Tongue (tissue), 2 donors: ENCODE results near the gene GOLGA7B. TPM values are rescaled to one million over a fixed set of nuclear protein-coding genes. Genes with fewer than 3 reads are reported as not detected.

ENCODE experiments used
- DNase-seq: peaks from one replicate; pipeline ENCODE4 v3.0.0-alpha.2; 2015
- total RNA-seq: library from RNA; depleted of rRNA; stranded (reverse); fragments of >200 nt; gene quantifications from one replicate; pipeline ENCODE4 v1.2.3, GENCODE V29; 2014

Gene GOLGA7B
- total RNA-seq, 1 donor from 2014 or later: 0.10 TPM

DNA sequence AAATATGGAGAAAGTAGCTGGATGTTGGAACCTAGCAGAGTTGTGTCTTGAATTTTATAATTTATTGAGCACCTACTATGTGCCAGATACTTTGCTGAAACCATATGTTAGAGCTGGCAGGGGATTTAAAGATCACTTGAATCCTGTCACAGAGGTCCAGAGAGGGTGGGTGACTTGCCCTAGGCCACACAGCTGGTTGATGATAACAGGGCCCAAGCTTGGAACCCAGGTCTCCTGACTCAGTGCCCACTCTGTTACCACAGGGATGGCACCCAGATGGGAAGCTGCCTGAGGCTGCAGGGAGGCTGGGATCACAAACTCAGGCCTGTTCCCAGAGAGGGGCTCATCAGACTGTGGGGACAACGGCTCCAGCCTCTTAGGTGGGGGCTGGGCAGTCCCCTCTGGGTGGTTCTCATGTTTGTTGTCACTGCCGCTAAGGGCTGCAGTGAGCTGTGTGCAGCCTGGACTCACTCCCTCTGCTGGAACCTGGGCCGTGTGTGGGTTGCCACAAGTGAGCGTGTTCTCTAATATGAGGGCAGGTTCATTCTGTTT, 18.6 kb downstream of the GOLGA7B start:
- DNase-seq: no peak

GRCh38 chr10:97869091-97870042, 19.7 kb downstream of the GOLGA7B start:
- DNase-seq: peak; percentile 85

GRCh38 chr10:97870990-97871389, 21.3 kb downstream of the GOLGA7B start:
- DNase-seq: no peak

- DNase-seq: no peak
Observed at GRCh38 chr10:97873569-97873968, 23.9 kb downstream of the GOLGA7B start.

DNA sequence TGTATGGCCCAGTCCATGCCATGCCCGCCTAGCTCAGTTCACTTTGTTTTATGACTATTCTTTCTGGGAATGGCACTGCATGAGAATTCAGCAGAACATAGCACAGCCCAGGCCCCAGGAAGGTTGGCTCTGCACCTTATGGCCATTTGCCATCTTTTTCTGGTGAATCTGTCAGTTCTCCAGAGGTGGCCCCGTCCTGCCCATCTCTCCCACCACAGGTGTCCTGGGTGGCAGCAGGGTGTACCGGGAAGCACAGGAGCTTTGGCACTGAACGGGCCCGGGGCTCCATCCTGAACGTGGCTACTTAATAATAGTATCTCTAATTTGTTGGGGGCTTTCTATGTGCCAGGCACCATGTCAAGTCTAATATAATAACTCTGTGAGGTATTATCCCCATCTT, 24.7 kb downstream of the GOLGA7B start:
- no peak for DNase-seq

DNA sequence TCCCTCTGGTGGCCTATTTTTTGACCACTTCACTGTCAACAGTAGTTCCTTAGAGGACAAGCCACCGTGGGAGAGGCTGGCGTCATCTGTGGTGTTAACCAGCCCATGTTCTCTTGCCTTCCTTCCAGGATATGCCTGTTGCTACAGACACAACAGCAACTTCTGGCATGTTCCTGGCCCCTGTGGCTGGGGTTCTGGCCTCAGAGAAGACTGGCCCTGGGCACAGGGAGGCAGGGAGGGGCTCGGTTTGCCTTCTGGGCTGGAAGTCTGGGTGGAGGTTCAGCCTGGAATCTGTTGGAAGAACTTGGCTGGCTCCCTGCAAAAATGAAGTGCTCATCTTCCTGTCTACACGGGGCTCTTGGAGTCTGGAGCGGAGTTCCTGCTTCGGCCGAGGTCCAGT, 25.7 kb downstream of the GOLGA7B start:
- no peak for DNase-seq

DNA sequence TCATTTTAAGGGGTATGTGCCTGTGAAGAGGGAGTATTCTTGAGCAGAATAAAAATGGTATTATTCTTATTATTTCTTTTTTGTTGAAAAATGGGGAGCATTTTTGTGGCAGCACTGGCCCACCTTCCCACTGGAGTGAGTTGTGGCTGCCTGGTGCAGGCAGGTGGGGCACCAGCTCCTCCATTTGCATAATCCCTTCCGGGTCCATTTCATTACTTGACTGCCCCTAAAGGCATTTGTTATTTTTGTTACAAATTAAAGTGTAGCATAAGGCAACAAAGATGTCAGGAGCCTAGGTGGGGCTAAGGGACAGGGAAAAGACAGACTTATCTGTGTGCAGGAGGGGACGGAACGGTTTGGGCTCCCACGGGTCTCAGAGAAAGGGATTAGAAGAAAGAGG, 26.8 kb downstream of the GOLGA7B start:
- DNase-seq: no peak

DNA sequence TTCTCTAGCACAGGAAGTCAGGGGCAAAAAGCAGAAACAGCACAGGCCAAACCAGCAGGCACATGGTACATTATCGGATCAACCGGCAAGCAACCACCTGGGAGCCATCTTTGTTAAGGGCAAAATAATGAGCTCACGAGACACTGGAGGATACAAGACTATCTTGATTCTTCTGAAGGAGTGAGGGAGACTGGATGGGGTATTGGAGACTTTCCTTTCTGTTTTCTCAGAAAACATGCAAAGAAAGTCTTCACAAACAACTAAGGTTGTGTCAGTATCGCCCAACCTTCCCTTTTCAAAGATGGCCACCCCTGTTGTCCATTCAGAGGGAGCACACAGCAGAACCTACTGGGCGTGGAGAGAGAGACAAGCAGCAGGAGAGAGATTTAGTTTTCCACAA, 29.6 kb downstream of the GOLGA7B start:
- no peak for DNase-seq

DNA sequence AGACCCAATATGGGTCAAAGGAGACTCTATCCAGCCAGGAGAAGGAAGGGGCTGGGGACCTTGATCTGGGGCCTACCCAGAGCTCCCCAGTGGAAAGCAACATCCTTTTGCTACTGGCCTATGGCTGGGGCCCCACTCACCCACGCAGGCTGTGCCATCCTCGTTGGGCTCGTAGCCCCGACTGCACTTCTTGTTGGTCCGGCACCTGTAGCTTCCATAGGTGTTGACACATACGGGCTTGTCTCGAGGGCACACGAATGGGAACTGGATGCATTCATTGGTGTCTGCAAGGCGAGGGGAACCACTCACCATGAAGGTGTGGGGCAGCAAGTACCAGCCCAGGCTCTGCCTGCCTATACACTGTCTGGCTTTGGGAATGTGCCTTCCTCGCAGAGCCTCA, 30.5 kb downstream of the GOLGA7B start:
- no peak for DNase-seq

DNA sequence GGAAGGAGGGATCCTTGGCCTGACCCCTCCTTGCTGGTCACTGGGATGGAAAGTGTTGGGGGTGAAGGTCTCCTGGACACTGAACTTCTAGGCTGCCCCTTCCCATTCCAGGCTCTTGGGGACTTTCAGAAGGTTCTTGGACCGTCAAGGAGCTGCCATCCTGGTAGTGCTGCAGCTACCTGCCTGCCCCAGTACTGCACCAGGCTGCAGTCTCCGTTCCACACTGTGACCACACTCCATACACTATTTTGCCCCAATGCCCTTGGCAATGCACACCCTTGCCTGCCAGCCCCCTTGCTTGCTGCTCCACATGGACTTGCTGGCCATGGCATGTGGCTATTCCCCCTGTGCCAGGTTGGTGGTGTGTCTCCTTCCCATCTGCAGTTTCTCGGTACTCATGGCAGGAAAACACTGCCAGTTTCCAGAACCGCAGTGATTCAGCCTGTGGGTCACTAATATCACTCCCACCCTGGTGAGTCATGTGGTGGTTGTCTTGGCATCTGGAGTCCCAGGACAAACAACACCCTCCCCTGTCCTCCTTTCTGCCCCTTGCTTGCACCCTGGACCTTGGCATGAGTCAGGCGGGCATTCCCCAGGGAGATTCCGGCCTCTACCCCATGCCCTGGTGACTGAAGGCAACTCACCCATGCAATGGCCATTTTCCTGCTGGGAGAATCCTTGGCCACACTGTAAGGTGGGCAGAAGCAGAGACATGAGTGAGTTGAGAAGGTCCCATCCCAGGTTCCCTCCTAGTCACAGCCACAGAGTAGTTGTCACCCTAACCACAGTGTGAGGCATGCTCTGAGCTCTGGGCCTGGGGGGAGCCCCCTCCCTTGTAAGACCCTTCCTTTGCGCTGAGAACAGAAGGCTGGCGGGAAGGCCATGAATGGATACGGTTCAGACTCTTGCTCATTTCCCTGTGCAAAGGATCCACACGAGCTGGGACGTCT, 32.8 kb downstream of the GOLGA7B start:
- DNase-seq: no peak

GRCh38 chr10:97883092-97883485, 33.4 kb downstream of the GOLGA7B start:
- DNase-seq: no peak

- no peak for DNase-seq
Observed at GRCh38 chr10:97886286-97886685, 36.6 kb downstream of the GOLGA7B start.

GRCh38 chr10:97887399-97887798, 37.8 kb downstream of the GOLGA7B start:
- DNase-seq: no peak

DNA sequence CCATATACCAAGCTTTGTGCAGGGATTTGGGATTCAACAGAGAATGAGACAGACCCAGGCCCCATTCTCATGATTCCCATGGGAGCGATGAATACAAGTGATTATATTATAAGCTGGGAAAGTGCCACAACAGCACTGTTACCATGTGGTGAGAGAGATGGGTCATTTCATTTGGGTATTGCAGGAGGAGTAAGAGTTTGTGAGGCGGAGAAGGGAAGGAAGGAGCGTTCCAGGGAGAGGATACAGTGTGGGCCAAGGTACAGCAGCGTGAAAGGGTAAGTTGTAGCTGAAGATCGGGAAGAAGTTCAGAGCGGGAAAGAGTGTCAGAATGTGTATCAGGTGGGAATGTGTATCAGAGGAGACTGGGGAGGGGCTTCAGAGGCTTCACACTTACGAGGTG, 38.5 kb downstream of the GOLGA7B start:
- no peak for DNase-seq

GRCh38 chr10:97888641-97889262, 39.1 kb downstream of the GOLGA7B start:
- DNase-seq: no peak

- no peak for DNase-seq
Observed at GRCh38 chr10:97889461-97890265, 40.0 kb downstream of the GOLGA7B start.

- DNase-seq: no peak
Observed at GRCh38 chr10:97891497-97892167, 42.0 kb downstream of the GOLGA7B start.

- no peak for DNase-seq
Observed at GRCh38 chr10:97892506-97892905, 42.9 kb downstream of the GOLGA7B start.

DNA sequence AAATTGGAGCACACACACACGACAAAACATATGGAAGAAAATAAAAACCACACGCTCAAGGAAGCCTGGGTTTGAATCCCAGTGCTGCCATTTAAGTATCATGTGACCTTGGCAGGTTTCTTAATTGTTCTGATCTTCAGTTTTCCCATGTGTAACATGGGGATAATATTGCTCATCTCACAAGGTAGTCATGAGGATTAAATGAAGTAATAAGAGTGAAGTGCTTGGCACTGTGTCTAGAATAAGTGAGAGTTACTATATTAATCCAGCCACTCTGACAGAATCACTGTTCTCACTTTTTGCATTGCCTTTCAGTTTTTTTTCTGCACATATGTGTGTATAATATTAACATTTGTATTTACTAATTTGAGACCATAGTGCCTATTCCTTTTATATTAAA, 43.3 kb downstream of the GOLGA7B start:
- DNase-seq: no peak

- no peak for DNase-seq
Observed at GRCh38 chr10:97894092-97894491, 44.4 kb downstream of the GOLGA7B start.

DNA sequence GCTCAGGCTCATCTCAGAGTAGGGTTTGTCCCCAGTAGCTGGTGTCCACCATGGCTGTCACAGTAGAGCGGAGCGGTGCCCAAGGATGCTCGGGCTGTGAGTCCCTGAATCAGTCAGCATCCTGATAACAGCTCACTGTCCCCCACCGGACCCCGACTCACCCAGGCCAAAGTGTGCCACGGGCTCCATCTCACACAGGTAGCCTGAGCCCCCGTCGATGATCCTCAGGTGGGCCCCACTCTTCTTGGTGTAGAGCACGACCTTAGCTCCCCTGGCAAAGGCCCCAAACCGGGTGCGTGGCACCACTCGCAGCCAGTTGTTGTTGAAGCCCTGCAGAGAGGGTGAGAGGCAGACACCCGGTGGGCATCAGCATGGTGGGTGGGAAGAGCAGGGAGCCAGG, 45.4 kb downstream of the GOLGA7B start:
- no peak for DNase-seq
